Measurements from ENCODE around the gene WWC2. TPM values are rescaled to one million over a fixed set of nuclear protein-coding genes. Genes with fewer than 3 reads are reported as not detected.

WWC2 gene
- total and polyA plus RNA-seq, 2 donors (not counting 3 experiments of a cell fraction or from before 2014, with no cell fraction given): 12.9 to 52.2 TPM

GRCh38 chr4:183314806-183315205, 215.7 kb downstream of the WWC2 start:
- CTCF ChIA-PET: interaction anchor here (1.7 kb wide), 1 partner anchor 11 kb away, joined by 5 read pairs; no protein-coding TSS in a partner anchor
- H3K4me2 ChIP-seq (ENCODE audit: insufficient read depth, low read length): no peak overlapping the region
- TF ChIP-seq JUN (IDR thresholded peaks at IDR 0.05; ENCODE audit: borderline replicate concordance, insufficient read depth, insufficient read length, low read depth) (no peak), EZH2 (IDR thresholded peaks at IDR 0.05; ENCODE audit: borderline replicate concordance, low read depth, low read length, severe bottlenecking) (no peak), GATA2 (IDR thresholded peaks at IDR 0.05; ENCODE audit: insufficient read depth, insufficient read length, low read depth, low read length) (no peak), POLR2A (IDR thresholded peaks at IDR 0.05; ENCODE audit: low read depth, low read length) (no peak), POLR2AphosphoS5 (IDR thresholded peaks at IDR 0.05; ENCODE audit: insufficient read depth, low read depth, low read length) (no peak), MYC (IDR thresholded peaks at IDR 0.05; ENCODE audit: low read depth, low read length) (no peak), FOS (IDR thresholded peaks at IDR 0.05; ENCODE audit: borderline replicate concordance, insufficient read depth, low read length) (no peak)
- TF ChIP-seq, protein P1, sequence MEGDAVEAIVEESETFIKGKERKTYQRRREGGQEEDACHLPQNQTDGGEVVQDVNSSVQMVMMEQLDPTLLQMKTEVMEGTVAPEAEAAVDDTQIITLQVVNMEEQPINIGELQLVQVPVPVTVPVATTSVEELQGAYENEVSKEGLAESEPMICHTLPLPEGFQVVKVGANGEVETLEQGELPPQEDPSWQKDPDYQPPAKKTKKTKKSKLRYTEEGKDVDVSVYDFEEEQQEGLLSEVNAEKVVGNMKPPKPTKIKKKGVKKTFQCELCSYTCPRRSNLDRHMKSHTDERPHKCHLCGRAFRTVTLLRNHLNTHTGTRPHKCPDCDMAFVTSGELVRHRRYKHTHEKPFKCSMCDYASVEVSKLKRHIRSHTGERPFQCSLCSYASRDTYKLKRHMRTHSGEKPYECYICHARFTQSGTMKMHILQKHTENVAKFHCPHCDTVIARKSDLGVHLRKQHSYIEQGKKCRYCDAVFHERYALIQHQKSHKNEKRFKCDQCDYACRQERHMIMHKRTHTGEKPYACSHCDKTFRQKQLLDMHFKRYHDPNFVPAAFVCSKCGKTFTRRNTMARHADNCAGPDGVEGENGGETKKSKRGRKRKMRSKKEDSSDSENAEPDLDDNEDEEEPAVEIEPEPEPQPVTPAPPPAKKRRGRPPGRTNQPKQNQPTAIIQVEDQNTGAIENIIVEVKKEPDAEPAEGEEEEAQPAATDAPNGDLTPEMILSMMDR (IDR thresholded peaks at IDR 0.05; ENCODE audit: extremely low read depth in 1 of 2, insufficient read depth in 1 of 2, low read depth in 1 of 2, low read length in 2 of 2): no peak
- TF ChIP-seq, protein P2, sequence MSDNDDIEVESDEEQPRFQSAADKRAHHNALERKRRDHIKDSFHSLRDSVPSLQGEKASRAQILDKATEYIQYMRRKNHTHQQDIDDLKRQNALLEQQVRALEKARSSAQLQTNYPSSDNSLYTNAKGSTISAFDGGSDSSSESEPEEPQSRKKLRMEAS (IDR thresholded peaks at IDR 0.05; ENCODE audit: insufficient read depth, insufficient read length): no peak
- BruUV-seq (replicated peaks): no TSS peak
- dilution Hi-C loops (cut with MboI; ENCODE audit: extremely low pct_ligation_motif_present, low sequenced_read_pairs): no loop called here
- H3K4me3 ChIP-seq (replicated peaks in 1 of 3; ENCODE audit: insufficient read depth in 1 of 3, low read depth in 1 of 3, low read length in 3 of 3): no peak overlapping the region
- no peaks in the 10 kb centered on the region for H3K9me1 ChIP-seq (replicated peaks; ENCODE audit: control insufficient read depth, extremely low read depth, insufficient read depth, low read length)
- POLR2A ChIA-PET: no interaction called here
- no peak for FAIRE-seq
- H3K79me2 ChIP-seq (ENCODE audit: control insufficient read depth, insufficient read depth, low read length): no peaks in the 10 kb centered on the region
- no peaks in the 10 kb centered on the region for H3K4me1 ChIP-seq (ENCODE audit: control insufficient read depth, extremely low read depth, insufficient read depth, low read length)
- no peaks in the 10 kb centered on the region for H3K9me3 ChIP-seq (replicated peaks; ENCODE audit: control insufficient read depth, insufficient read depth, low read length)
- H3K9ac ChIP-seq (replicated peaks; ENCODE audit: extremely low read depth, insufficient read depth, low read length): no peak overlapping the region
- H3K27me3 ChIP-seq (ENCODE audit: control insufficient read depth in 2 of 2, insufficient read depth in 2 of 2, low read length in 2 of 2): no peaks in the 10 kb centered on the region
- no peak for DNase-seq (ENCODE audit: low read depth, low spot score)
- peaks cover 0 to 13% of the 10 kb centered on the region in 2 experiments for H3K36me3 ChIP-seq (ENCODE audit: control insufficient read depth in 2 of 2, extremely low read depth in 1 of 2, insufficient read depth in 2 of 2, low read length in 2 of 2)
- H2AFZ ChIP-seq (ENCODE audit: low read depth, low read length): no peak overlapping the region
- intact Hi-C loops (cut with micrococcal nuclease): no loop called here
- H3K27ac ChIP-seq (ENCODE audit: insufficient read depth, low read depth, low read length): no peak overlapping the region
- H4K20me1 ChIP-seq (replicated peaks; ENCODE audit: control insufficient read depth, extremely low read depth, insufficient read depth, low read length): no peaks in the 10 kb centered on the region

All from endothelial cell of umbilical vein (primary cell).